ENCODE data around the gene MKRN2.
"Not testable (repeated sequence)": the region's sequence is repeated elsewhere in the genome, so short reads cannot be mapped to it uniquely, and the experiment has no call there.

MKRN2 gene

DNA sequence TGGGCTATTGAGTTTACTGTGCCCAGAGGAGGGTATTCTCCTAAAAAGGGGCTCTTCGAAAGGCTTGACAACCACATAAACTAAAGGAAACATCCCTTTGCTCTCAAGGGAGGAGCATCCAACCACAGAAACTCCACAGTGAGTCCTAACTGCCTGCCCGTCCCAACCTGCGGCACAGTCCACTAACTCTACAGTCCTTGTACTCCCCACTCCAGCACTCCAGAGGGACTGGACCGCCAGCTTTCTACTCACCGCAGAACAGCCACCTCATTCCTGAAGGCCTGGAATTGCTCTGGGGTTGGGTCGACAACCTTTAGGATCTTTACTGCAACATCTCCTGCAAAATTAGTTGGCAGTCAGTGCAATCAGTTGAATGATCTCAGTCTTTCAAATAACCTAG is 34.6 kb downstream of the MKRN2 start:
- DNase-seq: no peak

DNA sequence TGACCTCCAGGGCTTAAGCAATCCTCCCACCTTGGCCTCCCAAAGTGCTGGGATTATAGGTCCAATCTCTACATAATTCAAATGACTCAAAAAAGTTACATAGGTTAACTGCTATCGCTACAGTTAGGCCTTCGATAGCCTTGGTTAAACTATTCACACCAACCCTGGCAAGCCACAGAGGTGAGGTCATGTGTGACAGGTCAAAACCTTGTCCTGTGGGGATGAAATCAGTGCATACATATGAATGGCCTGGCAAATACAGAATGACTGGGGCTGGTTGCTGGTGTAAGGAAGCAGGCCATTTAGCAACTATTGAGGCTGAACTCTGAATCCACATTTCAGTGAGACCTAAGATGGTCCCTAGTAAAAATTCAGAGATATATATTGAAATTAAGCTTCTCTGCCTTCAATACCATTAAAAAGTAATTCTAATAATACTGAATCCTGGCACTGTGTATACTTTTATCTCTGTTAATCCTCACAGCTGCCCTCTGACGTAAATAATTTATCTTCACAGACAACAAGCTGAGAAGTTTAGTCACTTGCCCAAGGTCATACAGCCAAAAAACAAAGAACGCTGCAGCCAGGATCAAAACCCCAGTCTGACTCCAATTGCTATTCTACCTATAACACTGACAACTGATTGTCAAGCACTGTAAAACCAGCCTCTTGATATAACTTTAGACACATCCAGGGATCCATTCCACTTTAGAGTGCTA is 35.3 kb downstream of the MKRN2 start:
- no peak for DNase-seq

DNA sequence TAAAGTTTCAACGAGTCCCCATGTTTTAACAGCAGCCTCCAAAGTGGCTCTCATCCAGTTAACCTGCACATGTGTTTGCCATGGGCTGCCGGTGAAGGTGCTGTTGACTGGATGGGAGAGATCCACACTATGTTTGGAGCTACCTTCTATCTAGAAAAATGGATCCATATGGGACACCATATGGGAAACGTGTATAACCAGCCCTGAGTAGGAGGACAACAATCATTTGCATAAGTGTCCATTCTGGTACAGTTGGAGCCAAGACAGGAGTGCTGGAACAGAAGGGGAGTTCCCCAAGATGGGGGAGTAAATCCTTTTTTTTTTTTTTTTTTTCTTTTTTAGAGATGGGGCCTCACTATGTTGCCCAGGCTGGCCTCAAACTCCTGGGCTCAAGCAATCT is 36.6 kb downstream of the MKRN2 start:
- DNase-seq: no peak

DNA sequence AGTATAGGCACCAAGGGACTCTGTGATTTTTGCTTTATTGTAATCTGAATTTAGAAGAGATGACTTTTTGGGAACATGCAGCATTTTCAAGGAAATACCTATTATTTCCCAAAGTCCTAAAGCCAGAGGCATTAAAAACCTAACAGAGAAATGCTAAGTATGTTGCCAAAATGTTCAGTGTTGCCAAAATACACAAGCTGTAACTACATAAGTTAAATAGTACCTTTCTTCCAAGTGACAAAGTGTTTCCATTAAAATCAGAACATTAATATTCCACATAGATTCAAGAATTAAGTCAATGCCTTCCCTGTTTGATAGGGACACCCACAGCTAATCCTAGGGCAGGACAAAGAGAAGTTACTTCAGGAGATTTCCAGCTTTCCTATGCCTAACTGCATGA is 42.0 kb downstream of the MKRN2 start:
- DNase-seq: no peak

DNA sequence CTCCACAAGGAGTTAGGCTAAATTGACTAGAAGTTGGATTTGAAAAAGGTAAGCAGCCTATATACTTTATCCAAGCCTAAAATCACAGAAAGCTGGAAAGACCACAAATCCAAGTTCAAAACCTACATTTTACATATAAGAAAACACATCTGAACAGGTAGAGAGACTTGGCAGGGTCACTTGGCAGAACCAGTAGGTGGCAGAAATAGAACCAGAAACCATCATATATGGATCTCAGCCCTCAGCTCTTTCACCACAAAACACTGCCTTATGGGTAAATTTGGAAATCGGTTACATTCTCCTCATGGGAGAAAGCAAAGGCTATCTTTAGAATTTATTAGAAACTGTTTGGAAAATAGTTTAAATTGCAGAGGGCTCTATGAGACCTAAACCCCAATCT is 44.2 kb downstream of the MKRN2 start:
- peak; percentile 11 for DNase-seq

DNA sequence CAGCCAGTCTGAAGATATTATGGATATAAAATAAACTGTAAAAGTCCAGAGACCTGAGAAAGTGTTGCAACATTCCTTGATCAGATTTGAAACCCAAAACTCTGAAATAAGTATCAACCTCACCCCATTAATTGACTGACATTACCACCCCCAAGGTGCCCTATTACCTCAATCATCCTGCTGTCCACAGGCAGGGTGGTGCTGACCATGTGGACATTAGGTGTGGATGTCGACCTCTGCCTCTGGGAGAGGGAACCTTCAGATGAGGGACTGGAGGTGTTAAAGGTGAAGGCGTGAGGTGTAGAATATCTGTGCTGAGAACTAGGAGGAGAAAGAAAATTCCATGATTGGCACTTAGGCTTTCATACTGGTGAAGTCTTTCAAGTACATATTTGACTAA is 47.1 kb downstream of the MKRN2 start:
- no peak for DNase-seq

DNA sequence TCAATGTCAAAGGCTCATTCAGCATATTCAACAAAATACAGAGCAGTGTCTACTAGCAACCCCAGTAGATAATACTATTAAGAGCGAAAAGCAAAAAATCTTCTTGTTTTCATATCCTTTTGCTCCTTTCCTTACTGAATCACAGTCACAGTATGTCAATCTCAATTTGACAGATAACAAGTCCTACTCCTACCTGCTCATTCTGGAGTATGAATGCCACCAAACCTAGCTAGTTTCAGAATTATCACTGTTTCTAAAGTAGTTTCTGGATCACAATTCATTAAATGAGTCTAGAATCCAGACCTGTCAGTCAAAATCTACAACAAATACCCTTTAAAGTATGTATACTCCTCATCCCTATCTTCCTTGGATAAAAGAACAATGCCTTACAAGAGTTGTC is 51.5 kb downstream of the MKRN2 start:
- DNase-seq: no peak

DNA sequence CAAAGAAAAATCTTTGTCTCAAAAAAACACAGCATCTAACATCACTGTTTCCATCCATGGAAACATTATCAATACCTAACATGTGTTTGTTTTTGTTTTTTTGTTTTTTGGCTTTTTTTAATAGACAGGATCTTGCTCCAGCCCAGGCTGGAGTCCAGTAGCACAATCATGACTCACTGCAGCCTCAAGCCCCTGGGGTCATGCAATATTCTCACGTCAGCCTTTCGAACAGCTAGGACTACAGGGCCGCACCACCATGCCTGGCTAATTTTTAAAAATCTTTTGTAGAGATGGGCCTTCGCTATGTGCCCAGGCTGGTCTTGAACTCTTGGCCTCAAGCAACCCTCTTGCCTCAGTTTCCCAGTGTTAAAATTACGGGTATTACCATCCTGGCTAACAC is 54.2 kb downstream of the MKRN2 start:
- DNase-seq: no peak

DNA sequence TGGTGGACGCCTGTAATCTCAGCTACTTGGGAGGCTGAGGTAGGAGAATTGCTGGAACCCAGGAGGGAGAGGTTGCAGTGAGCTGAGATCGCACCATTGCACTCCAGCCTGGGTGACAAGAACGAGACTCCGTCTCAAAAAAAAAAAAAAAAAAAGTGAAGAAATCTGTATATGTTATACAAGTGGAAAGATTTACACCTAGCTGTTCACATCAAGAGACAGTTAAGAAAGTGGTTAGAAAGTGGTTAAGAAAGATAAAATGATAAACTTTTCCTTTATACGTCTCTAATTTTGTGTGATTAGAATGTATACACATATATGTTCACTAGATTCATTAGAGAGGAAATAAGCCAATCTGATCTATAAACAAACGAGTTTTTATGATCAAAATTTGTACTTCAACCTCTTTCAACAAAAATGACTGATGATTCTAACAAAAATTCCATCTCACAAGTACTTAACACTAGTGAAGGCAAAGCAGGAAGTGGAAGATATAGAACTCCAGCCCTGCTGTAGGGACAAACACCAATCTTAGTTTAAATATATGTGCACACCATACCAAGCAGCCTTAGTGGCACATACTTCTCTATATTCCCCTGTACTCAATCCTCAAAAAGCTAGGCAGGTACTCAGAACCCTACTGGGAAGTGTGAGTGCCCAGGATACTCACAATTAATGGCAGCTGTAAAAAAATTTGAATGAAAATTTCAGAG is 55.8 kb downstream of the MKRN2 start:
- no peak for DNase-seq

DNA sequence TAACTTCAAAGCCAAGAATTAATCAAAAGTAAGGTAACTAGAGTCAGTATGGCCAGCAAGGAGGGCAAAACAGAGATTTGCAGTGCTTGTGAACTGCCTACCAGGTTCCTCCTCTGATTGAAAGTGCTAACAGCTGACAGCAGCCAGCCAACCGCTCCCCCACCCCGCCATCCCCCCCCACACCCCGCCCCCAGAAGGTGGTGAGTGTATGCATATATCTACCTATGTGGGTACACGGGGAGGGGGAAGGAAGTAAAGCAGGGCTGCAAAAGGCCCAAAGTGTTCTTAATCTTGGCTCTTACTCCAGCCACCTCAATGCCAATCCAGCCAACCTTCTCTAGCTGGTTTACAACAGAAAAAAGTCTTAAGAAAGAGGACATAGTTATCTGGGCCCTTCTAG is 56.4 kb downstream of the MKRN2 start:
- DNase-seq: no peak

DNA sequence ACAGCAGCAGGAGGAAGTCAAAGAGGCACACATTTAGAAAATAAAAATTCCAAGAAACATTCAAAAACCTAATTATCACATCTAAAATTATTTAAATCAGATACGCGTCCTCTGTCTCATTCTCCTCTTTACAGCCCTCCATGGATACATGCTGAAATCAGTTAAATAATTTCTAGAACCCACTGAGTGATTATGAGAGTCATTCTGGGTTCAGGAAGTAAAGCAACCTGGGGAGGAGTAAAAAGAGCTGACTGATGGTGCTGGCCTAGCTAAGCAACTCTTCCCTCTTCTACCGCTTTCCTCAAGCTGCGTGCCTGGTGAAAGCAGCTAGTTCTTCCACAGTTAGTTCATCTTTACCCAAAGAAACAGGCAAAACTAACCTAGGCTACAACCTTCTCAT is 58.4 kb downstream of the MKRN2 start:
- DNase-seq: no peak

DNA sequence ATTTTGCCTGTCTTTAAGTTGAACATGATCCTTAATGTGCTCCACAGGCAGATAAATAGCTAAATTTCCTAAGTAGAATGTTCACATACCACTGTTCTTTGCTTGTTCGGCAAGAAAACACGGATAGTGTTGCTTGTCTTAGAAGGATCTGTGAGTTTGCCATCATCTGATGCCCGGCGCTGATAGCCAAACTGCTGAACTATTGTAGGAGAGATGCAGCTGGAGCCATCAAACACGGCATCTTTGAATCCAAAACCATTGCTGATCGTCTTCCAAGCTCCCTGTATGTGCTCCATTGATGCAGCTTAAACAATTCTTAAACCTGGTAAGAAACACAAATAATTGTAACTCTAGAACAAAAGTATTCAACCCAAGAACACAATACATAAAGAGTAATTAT is 61.5 kb downstream of the MKRN2 start:
- no peak for DNase-seq

DNA sequence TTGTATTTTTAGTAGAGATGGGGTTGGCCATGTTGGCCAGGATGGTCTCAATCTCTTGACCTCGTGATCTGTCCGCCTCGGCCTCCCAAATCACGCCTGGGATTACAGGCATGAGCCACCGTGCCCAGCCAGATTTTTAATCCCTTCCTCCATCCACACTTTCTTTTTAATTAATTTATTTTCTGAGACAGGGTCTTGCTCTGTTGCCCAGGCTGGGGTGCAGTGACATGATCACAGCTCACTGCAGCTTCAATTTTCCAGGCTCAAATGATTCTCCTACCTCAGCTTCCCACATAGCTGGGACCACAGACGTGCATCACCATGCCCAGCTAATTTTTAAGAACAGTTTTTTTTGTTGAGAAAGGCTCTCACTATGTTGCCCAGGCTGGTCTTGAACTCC is 63.4 kb downstream of the MKRN2 start:
- DNase-seq: no peak

DNA sequence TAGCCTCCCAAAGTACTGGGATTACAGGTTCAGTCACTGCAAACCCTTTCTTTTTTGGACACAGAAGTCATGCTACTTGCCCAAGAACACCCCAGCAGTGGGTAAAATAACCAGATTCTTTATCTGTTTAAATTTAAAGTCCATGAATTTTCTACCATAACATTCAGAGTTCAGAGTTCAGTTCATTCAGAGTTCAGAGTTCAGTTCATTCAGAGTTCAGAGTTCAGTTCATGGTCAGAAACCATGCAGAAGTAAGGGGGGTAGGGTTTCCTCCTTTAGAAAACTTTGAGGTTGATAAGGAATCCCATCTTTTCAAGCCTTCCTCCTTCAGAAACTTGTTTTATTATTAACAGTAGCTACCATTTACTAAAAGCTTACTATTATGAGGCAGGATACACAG is 63.8 kb downstream of the MKRN2 start:
- DNase-seq: no peak

DNA sequence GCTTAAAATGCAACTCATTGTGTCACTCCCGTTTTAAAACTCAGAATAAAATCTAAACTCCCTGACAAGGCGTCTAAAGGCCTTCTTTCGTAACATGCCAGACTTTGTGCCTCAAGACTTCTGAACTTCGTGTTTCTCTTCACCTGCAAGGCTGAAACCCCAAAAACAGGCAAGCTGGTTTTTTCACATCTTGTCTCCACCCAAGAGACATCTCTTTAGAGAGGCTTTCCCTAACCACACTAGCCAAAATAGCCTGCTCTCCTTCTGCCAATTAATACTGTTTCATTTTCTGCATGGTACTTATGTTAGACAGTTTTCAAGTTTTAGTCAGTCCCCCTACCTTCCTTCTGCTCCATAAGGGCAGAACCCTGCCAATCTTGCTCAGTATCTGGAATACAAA is 65.4 kb downstream of the MKRN2 start:
- no peak for DNase-seq

DNA sequence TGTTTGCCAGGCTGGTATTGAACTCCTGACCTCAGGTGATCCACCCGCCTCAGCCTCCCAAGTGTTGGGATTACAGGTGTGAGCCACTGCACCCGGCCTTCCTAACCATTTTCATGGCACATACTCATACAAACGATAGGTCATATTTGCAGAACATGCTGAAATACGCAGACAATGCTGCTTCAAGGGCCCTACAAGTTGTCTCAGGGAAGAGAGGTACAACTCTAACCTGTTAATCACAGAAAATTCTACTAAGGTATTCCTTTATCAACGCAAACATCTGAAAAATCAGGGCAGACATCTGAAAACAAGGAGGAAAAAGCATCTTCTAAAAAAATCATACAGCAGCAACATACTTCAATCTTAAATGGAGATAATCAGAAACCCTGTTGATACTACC is 67.2 kb downstream of the MKRN2 start:
- no peak for DNase-seq

DNA sequence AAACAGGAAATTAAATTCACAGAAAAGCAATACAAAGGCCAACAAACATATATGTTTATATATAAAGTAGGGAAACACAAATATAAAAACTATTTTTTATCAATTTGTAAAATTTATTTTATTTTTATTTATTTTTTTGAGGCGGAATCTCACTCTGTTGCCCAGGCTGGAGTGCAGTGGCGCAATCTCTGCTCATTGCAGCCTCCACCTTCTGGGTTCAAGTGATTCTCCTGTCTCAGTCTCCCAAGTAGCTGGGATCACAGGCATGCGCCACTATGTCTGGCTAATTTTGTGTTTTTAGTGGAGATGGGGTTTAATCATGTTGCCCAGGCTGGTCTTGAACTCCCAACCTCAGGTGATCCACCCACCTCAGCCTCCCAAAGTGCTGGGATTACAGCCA is 68.1 kb downstream of the MKRN2 start:
- not testable (repeated sequence) for DNase-seq

DNA sequence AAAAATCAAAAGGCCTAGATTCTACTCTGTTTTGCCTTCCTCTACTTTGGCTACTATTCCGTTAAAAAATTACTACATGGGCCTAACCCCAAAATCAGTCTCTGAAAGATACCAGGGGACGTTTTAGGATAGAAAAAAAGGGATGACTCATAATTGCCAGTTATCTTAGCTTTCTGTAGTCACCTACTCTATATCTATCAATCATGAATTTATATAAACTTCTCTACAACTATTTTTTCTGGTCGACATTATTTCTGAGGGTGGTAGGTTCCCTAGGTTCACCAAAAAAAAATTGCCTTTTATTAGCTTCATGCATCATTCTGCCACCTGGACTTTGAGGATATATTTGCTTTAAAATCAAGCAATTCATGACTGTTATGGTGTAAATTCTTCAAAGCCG is 70.5 kb downstream of the MKRN2 start:
- no peak for DNase-seq

DNA sequence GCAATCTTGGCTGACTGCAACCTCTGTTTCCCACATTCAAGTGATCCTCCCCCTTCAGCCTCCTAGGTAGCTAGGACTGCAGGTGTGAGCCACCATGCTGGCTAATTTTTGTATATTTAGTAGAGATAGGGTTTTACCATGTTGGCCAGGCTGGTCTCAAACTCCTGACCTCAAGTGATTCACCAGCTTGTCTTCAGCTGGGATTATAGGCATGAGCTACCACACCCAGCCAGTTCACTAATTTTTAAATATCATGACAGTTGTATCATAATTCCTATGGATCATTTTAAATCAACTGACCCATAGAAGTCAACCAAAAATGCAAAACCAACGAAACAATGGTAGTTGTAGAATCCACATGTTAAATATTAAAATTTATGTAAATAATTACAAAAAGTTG is 71.9 kb downstream of the MKRN2 start:
- DNase-seq: no peak

DNA sequence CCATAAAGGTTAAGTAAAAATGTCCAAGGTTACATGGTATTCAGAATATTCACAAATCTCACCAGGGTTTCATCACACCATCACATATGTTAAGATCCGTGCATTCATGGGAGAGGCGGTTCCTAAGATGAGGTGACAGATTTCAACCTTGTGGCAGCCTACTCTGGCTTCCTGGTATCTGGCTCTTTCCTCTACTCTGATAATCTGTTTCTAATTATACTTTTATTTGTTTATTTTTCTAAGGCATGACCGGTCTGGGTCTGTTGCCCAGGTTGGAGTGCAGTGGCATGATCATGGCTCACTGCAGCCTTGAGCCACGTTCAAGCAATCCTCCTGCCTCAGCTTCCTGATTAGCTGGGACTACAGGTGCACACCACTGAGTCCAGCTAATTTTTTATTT is 72.7 kb downstream of the MKRN2 start:
- DNase-seq: peak; percentile 52

DNA sequence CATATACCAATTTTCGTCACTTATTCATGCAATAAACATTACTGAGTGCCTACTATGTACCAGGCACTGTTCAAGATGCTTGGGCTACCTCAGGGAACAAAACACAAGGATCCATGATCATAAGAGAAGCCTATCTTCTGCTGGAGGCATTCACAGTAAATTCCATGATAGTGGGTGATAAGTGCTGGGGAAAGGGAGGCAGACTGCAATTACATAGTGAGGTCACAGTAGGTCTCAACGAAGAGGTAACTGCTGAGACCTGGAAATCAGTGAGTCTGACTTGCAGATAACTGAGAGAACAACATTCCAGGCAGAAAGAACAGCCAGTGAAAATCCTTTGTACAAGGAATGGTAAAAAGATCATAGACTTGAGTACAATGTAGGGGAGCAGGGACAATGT is 73.4 kb downstream of the MKRN2 start:
- no peak for DNase-seq

DNA sequence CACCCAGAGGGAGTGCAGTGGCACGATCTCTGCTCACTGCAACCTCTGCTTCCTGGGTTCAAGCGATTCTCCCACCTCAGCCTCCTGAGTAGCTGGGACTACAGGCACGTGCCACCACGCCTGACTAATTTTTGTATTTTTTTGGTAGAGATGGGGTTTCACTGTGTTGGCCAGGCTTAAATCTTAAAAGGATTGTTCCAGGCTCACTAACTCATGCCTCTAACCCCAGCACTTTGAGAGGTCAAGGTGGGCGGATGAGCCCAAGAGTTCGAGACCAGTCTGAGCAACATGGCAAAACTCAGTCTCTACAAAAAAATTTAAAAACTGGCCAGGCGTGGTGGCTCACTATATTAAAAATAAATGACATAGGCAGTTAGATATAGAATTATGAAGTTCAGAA is 74.0 kb downstream of the MKRN2 start:
- DNase-seq: not testable (repeated sequence)

DNA sequence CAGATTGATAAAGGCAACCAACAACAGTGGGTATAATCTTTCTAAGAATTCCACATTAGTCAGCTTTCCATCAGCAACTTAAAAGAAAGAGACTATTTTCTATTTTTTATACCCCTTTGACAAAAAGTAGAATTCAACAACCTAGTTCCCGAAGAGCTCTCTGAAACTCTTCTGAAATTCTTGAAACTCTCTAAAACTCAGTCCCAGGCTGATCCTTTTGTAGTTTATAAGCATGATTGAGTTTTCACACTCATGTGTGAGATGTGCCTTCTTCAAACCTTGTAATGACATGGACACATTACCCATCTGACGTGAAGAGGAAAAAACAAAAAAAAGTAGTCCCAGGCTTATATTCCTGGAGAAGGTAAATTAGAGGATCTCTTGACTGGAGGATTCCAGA is 75.6 kb downstream of the MKRN2 start:
- DNase-seq: no peak

DNA sequence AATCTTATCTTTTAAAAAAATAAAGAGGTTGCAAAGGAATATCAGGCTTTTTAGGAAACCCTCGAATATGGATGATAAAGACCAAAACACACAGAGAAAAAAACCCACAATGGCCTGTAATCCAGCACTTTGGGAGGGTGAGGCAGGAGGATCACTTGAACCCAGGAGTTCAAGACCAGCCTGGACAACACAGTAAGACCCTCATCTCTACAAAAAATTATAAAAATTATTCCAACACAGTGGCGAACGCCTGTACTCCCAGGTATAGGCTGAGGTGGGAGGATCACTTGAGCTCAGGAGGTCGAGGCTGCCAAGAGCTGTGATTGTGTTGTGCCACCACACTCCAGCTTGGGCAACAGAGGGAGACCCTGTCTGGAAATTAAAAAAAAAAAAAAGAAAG is 76.2 kb downstream of the MKRN2 start:
- no peak for DNase-seq

Data from HCEC 1CT (cell line).